ENCODE measurements around the gene NPHS1. TPM values are rescaled to one million over a fixed set of nuclear protein-coding genes. Genes with fewer than 3 reads are reported as not detected.
"Not testable (repeated sequence)": the region's sequence is repeated elsewhere in the genome, so short reads cannot be mapped to it uniquely, and the experiment has no call there.

NPHS1 gene
- total and polyA plus RNA-seq, 2 experiments from 2014 or later: not detected

- H3K9me3 ChIP-seq (ENCODE audit: low read depth): no peaks in the 10 kb centered on the region
- H3K9me2 ChIP-seq (ENCODE audit: insufficient read depth): no peaks in the 10 kb centered on the region
- no peaks in the 10 kb centered on the region for H3K36me3 ChIP-seq (ENCODE audit: low read depth)
- H4K20me1 ChIP-seq (ENCODE audit: insufficient read depth): no peaks in the 10 kb centered on the region
- H3K79me2 ChIP-seq (ENCODE audit: insufficient read depth): no peaks in the 10 kb centered on the region
- no peak overlapping the region for H3K4me3 ChIP-seq
- H3K9ac ChIP-seq: no peak overlapping the region
- H3K4me2 ChIP-seq (ENCODE audit: unreplicated experiment): no peak overlapping the region
- H3K4me1 ChIP-seq (ENCODE audit: insufficient read depth): no peaks in the 10 kb centered on the region
- H2AFZ ChIP-seq: no peak overlapping the region
- peaks cover 39% of the 10 kb centered on the region for H3K27me3 ChIP-seq (replicated peaks; ENCODE audit: insufficient read depth)
- H3K27ac ChIP-seq: no peak overlapping the region
- 62 to 67% methylated on average over 12 to 13 of the region's 13 CpGs for WGBS, 2 experiments (ENCODE audit: low coverage in 1 of 2, low lambda C conversion rate in 2 of 2, missing lambda C conversion rate in 2 of 2)
- H3F3A ChIP-seq (ENCODE audit: insufficient read depth): no peaks in the 10 kb centered on the region
- TF ChIP-seq EZH2 (IDR thresholded peaks at IDR 0.05; ENCODE audit: insufficient read depth, poor library complexity, severe bottlenecking): no peak
- no peak for TF ChIP-seq EZH2phosphoT487 (IDR thresholded peaks at IDR 0.05; ENCODE audit: insufficient read depth, low read depth)
- no peak for DNase-seq
- in situ Hi-C loops (cut with MboI): no loop called here
Measured at GRCh38 chr19:35841961-35842595, 10.2 kb downstream of the NPHS1 start.

GRCh38 chr19:35836096-35836495 is 16.2 kb downstream of the NPHS1 start:
- H3K79me2 ChIP-seq (ENCODE audit: insufficient read depth); in situ Hi-C loops (cut with MboI); DNase-seq; H3K9me2 ChIP-seq (ENCODE audit: insufficient read depth); H3F3A ChIP-seq (ENCODE audit: insufficient read depth); H3K4me2 ChIP-seq (ENCODE audit: unreplicated experiment); H3K36me3 ChIP-seq (ENCODE audit: low read depth); H4K20me1 ChIP-seq (ENCODE audit: insufficient read depth); H3K9ac ChIP-seq; H3K4me1 ChIP-seq (ENCODE audit: insufficient read depth); H2AFZ ChIP-seq; H3K27ac ChIP-seq; H3K4me3 ChIP-seq; H3K9me3 ChIP-seq (ENCODE audit: low read depth): not testable (repeated sequence)
- H3K27me3 ChIP-seq (replicated peaks; ENCODE audit: insufficient read depth): peaks cover 24% of the 10 kb centered on the region; the same call in 1 of the 2 replicates
- 36 to 37% methylated on average over 11 of the region's 11 CpGs for WGBS, 2 experiments (ENCODE audit: low coverage in 1 of 2, low lambda C conversion rate in 2 of 2, missing lambda C conversion rate in 2 of 2)

DNA sequence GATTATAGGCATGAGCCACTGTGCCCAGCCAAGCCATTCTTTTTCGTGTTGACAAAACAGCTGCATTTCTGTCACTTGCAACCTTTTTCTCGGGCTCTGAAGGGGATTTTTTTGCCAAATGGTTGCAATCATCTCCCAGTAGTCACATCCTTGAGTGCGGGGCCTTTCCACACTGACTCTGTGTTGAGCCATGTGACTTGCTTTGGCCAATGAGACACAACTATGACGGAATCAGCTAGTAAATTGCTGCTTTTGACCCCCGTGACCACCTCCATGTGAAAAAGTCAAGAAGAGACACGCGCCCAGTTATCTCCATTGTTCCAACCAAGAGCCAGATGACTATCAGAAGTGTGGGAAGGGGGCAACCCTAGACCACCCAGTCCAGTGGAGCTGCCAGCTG is 18.3 kb downstream of the NPHS1 start:
- Histone ChIP-seq H3K27ac (no peak overlapping the region), H3K79me2 (ENCODE audit: insufficient read depth) (no peaks in the 10 kb centered on the region), H3K4me1 (ENCODE audit: insufficient read depth) (no peaks in the 10 kb centered on the region), H3K4me2 (ENCODE audit: unreplicated experiment) (no peak overlapping the region), H3F3A (ENCODE audit: insufficient read depth) (no peaks in the 10 kb centered on the region), H4K20me1 (ENCODE audit: insufficient read depth) (no peaks in the 10 kb centered on the region), H3K9me2 (ENCODE audit: insufficient read depth) (no peaks in the 10 kb centered on the region), H3K4me3 (no peak overlapping the region), H3K36me3 (ENCODE audit: low read depth) (no peaks in the 10 kb centered on the region), H3K27me3 (replicated peaks; ENCODE audit: insufficient read depth) (peaks cover 24% of the 10 kb centered on the region; the same call in 1 of the 2 replicates), H3K9me3 (ENCODE audit: low read depth) (no peaks in the 10 kb centered on the region), H2AFZ (no peak overlapping the region), H3K9ac (no peak overlapping the region)
- 23 to 24% methylated on average over 7 of the region's 7 CpGs for WGBS, 2 experiments (ENCODE audit: low coverage in 1 of 2, low lambda C conversion rate in 2 of 2, missing lambda C conversion rate in 2 of 2)
- in situ Hi-C loops (cut with MboI): no loop called here
- DNase-seq: no peak
- no peak for TF ChIP-seq EZH2phosphoT487 (IDR thresholded peaks at IDR 0.05; ENCODE audit: insufficient read depth, low read depth)
- TF ChIP-seq EZH2 (IDR thresholded peaks at IDR 0.05; ENCODE audit: insufficient read depth, poor library complexity, severe bottlenecking): no peak

DNA sequence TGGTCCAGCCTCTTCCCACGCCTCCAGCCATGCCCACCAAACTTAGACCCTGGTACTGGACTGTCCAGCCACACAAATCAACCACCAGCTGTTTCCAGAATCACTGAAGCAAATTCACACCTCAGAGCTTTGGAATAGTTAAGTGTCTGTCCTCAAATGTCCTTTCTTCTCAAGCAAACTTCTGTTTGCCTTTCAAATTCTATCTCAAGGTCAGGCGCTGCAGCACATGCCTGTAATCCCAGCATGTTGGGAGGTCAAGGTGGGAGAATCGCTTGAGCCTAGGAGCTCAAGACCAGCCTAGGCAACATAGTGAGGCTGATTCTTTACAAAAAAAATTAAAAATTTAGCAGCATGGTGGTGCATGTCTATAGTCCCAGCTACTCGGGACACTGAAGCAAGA is 20.2 kb downstream of the NPHS1 start:
- Histone ChIP-seq H3K9me2 (ENCODE audit: insufficient read depth) (no peaks in the 10 kb centered on the region), H3F3A (ENCODE audit: insufficient read depth) (no peaks in the 10 kb centered on the region), H2AFZ (no peak overlapping the region), H3K4me2 (ENCODE audit: unreplicated experiment) (no peak overlapping the region), H3K4me3 (no peak overlapping the region), H3K27me3 (replicated peaks; ENCODE audit: insufficient read depth) (peaks cover 24% of the 10 kb centered on the region; the same call in 1 of the 2 replicates), H3K27ac (no peak overlapping the region), H3K9ac (no peak overlapping the region), H3K4me1 (ENCODE audit: insufficient read depth) (no peaks in the 10 kb centered on the region), H3K79me2 (ENCODE audit: insufficient read depth) (no peaks in the 10 kb centered on the region), H4K20me1 (ENCODE audit: insufficient read depth) (no peaks in the 10 kb centered on the region), H3K36me3 (ENCODE audit: low read depth) (no peaks in the 10 kb centered on the region), H3K9me3 (ENCODE audit: low read depth) (no peaks in the 10 kb centered on the region)
- no peak for DNase-seq
- WGBS, 2 experiments (ENCODE audit: low coverage in 1 of 2, low lambda C conversion rate in 2 of 2, missing lambda C conversion rate in 2 of 2): 34 to 35% methylated on average over 4 of the region's 4 CpGs
- no peak for TF ChIP-seq EZH2phosphoT487 (IDR thresholded peaks at IDR 0.05; ENCODE audit: insufficient read depth, low read depth)
- in situ Hi-C loops (cut with MboI): no loop called here

- Histone ChIP-seq H3K27ac (no peak overlapping the region), H3K4me1 (ENCODE audit: insufficient read depth) (no peaks in the 10 kb centered on the region), H3K4me3 (no peak overlapping the region), H3K9me2 (ENCODE audit: insufficient read depth) (no peaks in the 10 kb centered on the region), H3K27me3 (replicated peaks; ENCODE audit: insufficient read depth) (peaks cover 24% of the 10 kb centered on the region; the same call in 1 of the 2 replicates), H2AFZ (no peak overlapping the region), H3K9ac (no peak overlapping the region), H3F3A (ENCODE audit: insufficient read depth) (no peaks in the 10 kb centered on the region), H3K79me2 (ENCODE audit: insufficient read depth) (no peaks in the 10 kb centered on the region), H3K4me2 (ENCODE audit: unreplicated experiment) (no peak overlapping the region), H4K20me1 (ENCODE audit: insufficient read depth) (no peaks in the 10 kb centered on the region), H3K36me3 (ENCODE audit: low read depth) (no peaks in the 10 kb centered on the region), H3K9me3 (ENCODE audit: low read depth) (no peaks in the 10 kb centered on the region)
- no peak for DNase-seq
- TF ChIP-seq EZH2phosphoT487 (IDR thresholded peaks at IDR 0.05; ENCODE audit: insufficient read depth, low read depth): no peak
- TF ChIP-seq EZH2 (IDR thresholded peaks at IDR 0.05; ENCODE audit: insufficient read depth, poor library complexity, severe bottlenecking): no peak
- in situ Hi-C loops (cut with MboI): no loop called here
- 68 to 81% methylated on average over 12 to 18 of the region's 18 CpGs for WGBS, 2 experiments (ENCODE audit: low coverage in 1 of 2, low lambda C conversion rate in 2 of 2, missing lambda C conversion rate in 2 of 2)
Measured at GRCh38 chr19:35830986-35831385, 21.3 kb downstream of the NPHS1 start.
